Subcutaneous abdominal adipose tissue (tissue), 5 donors: ENCODE measurements around the gene SNCAIP.
A peak's percentile ranks its signal among the peaks of the same experiment; 100 is the strongest.

ENCODE experiments used
- H3K27ac ChIP-seq: one replicate; pipeline ENCODE4 v1.7.0; 2013; ENCODE audit warnings: low read depth, mild to moderate bottlenecking, inconsistent platforms, low read length, moderate library complexity
- H3K27me3 ChIP-seq, 5 donors: one replicate each; pipeline ENCODE4 v1.7.0; 2013; ENCODE audit warnings: low read length in 5 of 5, inconsistent platforms in 1 of 5; ENCODE audit not compliant: control insufficient read depth in 5 of 5, insufficient read depth in 4 of 5
- H3K36me3 ChIP-seq, 5 donors: one replicate each; pipeline ENCODE4 v1.7.0; 2013; ENCODE audit warnings: low read length in 5 of 5; ENCODE audit not compliant: control insufficient read depth in 5 of 5, insufficient read depth in 5 of 5
- H3K4me1 ChIP-seq, 5 donors: one replicate each; pipeline ENCODE4 v1.7.0; 2013; ENCODE audit warnings: low read length in 5 of 5, mild to moderate bottlenecking in 3 of 5, moderate library complexity in 1 of 5; ENCODE audit not compliant: control insufficient read depth in 5 of 5, insufficient read depth in 5 of 5
- H3K4me3 ChIP-seq, 5 donors: one replicate each; pipeline ENCODE4 v1.7.0; 2013; ENCODE audit warnings: low read length in 5 of 5, low read depth in 1 of 5
- H3K9ac ChIP-seq, 5 donors: one replicate each; pipeline ENCODE4 v1.7.0; 2013; ENCODE audit warnings: low read length in 5 of 5, mild to moderate bottlenecking in 4 of 5, moderate library complexity in 3 of 5
- H3K9me3 ChIP-seq, 5 donors: one replicate each; pipeline ENCODE4 v1.7.0; 2013; ENCODE audit warnings: low read length in 5 of 5; ENCODE audit not compliant: control insufficient read depth in 5 of 5
- donor health status: healthy.
- donor health status: healthy.
- donor health status: healthy.
- donor health status: healthy.
- donor health status: healthy.

SNCAIP gene

DNA sequence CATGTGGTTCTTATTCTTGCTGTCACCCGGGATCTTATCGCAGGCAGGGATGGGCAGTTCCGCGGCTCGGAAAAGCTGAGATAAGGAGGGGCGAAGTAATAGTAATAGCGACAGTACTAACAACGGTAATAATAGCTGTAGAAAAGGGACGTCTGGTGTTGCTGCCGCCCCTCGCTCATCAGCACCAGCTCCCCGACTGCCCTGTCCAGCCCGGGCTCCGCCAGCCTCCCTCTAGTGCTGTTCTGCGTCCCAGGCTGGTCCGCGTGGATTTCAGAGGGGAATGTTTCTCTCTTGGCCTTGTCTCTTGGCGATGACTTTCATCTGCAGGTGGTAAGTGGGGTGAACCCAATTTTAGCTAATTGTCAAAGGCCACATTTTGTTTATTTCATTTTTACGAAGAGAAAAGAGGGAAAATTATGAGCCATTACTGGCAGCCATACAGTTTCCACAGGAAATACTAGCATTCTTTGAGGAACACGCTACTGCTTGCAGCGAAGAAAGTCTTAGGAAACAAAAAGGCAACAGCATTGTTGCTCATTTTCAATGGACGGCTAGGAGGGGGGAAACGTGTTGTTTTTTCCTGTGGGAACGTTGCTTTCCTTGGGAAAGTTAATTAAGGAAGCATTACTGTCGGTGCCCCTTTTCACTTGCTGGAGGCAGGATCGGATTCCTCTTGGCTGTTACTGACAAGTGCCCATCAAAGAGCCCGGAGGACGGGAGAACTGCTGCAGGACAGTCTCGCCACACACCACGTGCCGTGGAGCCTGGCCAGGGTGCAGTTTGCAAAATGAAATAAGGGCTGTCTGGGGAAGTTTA, 762 bp downstream of the SNCAIP start:
- Histone ChIP-seq H3K27ac (peak overlapping the region; percentile 12), H3K27me3 (peaks cover 0 to 22% (median 13%) of the 10 kb centered on the region in 5 donors), H3K36me3 (no peaks in the 10 kb centered on the region), H3K9me3 (no peaks in the 10 kb centered on the region), H3K4me3 (peak overlapping the region; percentile 65 to 78 (median 71)), H3K4me1 (peaks cover 0 to 29% (median 28%) of the 10 kb centered on the region in 5 donors), H3K9ac (peak overlapping the region in 4 of 5 donors; percentile 55 to 63 (median 59))

DNA sequence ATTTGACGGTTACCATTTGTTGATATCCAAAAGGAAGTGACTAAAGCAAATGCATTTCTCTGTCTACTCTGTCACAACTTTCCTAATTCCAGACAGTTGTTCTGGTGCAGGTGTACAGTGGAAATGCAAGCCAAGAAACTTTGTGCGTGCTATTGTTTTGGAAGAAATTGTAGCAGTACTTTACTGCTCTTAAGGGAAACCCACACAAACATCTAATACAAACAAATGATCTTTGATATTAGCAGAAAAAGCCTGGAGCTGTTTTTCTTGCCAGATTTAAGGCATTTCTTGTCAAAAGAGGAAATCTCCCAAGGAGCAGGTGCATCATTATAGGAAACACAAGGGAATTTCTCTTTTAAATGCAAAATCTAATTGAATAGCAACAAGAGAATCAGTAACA, 2.0 kb downstream of the SNCAIP start:
- Histone ChIP-seq H3K27me3 (peaks cover 0 to 22% (median 13%) of the 10 kb centered on the region in 5 donors), H3K4me3 (no peak overlapping the region), H3K9me3 (no peaks in the 10 kb centered on the region), H3K9ac (no peak overlapping the region), H3K4me1 (peaks cover 0 to 29% (median 28%) of the 10 kb centered on the region in 5 donors), H3K36me3 (no peaks in the 10 kb centered on the region), H3K27ac (no peak overlapping the region)

DNA sequence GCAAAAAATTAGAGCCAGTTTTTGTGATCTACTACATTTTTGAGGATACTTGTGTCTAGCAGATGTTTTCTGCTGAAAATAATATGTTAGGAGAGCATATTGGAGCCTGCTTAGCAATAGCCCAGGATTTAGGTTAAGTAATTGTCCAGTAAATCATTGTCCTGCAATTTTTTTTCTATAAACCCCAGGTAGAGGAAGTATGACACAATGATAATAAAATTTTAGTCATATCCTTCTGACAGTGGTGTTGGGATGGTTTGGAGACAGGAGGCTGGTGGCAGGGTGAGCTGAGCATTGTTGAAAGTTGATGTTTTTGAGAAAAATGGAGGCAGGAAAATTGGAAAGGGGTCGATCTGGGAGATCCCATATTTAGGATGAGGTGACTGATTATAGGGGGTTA, 3.5 kb downstream of the SNCAIP start:
- H3K9me3 ChIP-seq = no peaks in the 10 kb centered on the region
- H3K4me3 ChIP-seq = no peak overlapping the region

DNA sequence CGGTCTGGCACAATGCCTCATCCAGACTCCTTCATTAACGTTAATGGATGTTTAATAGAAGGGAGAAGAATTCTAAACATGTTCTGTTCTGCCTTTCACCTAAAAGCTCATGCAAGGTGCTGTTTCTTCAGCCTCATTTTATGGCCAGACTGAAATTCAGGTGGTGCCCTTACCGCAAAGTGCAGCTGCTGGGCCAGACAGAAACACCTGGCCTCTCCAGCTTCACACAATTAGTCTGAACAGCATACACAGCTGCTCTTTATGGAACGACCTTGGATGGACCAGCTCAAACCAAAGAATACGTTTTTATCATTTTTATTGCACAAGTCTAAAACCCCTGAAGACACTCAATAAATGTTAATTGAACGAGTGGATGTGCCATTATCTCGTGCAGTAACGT, 4.6 kb downstream of the SNCAIP start:
- Histone ChIP-seq H3K9me3 (no peaks in the 10 kb centered on the region), H3K36me3 (no peaks in the 10 kb centered on the region), H3K27me3 (peaks cover 0 to 13% (median 10%) of the 10 kb centered on the region in 5 donors), H3K4me1 (peaks cover 0 to 23% (median 17%) of the 10 kb centered on the region in 5 donors), H3K9ac (no peak overlapping the region), H3K4me3 (no peak overlapping the region), H3K27ac (no peak overlapping the region)

More for the DNA sequence above, 3.5 kb downstream of the SNCAIP start:
- Histone ChIP-seq H3K4me1 (peaks cover 0 to 29% (median 27%) of the 10 kb centered on the region in 5 donors), H3K9ac (no peak overlapping the region), H3K27ac (no peak overlapping the region), H3K36me3 (no peaks in the 10 kb centered on the region), H3K27me3 (peaks cover 0 to 18% (median 13%) of the 10 kb centered on the region in 5 donors)

DNA sequence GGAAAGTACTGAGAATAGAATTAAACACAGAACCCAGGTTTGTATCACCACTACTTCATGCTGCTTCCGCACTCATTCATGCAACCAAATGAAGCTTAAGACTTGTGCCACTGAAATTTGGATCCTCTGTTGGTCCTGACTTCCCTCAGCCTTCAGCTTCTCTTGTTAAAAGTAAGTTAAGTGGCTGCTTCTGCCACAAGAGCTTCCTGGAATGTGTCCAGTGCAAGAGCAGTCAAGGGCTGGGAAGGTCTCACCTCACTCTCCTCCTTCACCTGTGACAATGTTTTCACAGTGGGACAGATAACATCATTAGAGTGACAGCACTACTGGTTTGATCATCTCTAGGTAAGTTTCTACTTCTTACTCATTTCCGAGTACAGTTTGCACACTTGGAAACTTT, 7.9 kb downstream of the SNCAIP start:
- Histone ChIP-seq H3K36me3 (no peaks in the 10 kb centered on the region), H3K27ac (no peak overlapping the region), H3K27me3 (peaks cover 0 to 7% (median 5%) of the 10 kb centered on the region in 5 donors), H3K4me3 (no peak overlapping the region), H3K4me1 (peaks cover 0 to 3% (median 0%) of the 10 kb centered on the region in 5 donors), H3K9me3 (no peaks in the 10 kb centered on the region), H3K9ac (no peak overlapping the region)

DNA sequence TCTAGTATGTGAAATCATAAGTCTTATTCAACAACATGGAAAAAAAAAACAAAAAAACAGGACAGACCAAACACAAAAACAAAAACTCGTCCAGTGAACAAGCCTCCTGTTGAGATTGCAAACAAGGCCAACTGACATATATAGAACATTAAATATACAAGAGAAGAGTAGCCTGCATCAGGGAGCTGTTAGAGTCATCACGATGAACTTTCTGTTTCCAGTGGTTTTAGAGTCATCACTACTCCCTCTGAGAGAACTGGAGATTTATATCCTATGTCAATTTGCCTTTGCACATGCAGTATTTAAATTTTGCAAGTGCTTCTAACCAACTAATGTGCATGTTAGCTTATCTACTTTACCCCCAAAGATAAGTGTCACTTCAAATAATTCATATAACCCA, 9.9 kb downstream of the SNCAIP start:
- Histone ChIP-seq H3K9me3 (no peaks in the 10 kb centered on the region), H3K4me1 (peaks cover 0 to 3% (median 0%) of the 10 kb centered on the region in 5 donors), H3K36me3 (no peaks in the 10 kb centered on the region), H3K27ac (no peak overlapping the region), H3K9ac (no peak overlapping the region), H3K27me3 (peaks cover 0 to 4% (median 0%) of the 10 kb centered on the region in 5 donors), H3K4me3 (no peak overlapping the region)

DNA sequence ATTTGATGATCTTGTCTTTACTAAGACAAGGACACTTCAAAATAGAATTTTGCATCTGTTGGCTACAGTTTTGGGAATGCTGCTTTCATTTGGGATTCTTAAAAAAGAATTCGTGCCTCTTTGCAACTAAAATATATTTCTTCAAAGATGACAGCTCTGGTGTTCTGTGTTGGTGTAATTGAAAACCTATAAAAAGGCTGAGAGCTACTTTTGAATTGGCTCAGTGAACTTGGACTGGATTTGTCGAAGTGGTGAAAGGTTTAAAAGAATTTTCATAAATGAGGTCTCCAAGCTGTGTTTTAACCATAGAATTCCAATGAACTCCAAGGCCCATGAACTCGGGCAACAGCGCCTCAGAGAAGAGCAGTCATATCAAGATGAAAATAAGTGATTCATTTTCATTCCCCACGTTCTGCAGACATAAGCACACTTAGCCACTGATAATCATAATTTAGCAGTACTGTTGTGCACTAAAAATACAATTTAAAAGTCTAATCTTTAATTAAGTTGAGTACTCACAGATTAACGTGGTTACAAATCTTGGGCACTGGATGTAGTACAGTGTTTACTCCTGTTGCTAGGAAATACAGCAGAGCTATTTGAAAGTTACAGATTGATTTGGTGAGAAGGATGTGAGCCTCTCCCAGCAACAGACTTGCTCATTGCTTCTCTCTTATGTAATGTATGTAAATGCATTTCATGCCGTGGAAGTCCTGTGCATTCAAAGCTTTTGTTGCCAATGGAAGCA, 10.9 kb downstream of the SNCAIP start:
- Histone ChIP-seq H3K27ac (no peak overlapping the region), H3K27me3 (no peaks in the 10 kb centered on the region), H3K4me1 (peaks cover 0 to 3% (median 0%) of the 10 kb centered on the region in 5 donors), H3K9ac (no peak overlapping the region), H3K36me3 (no peaks in the 10 kb centered on the region), H3K4me3 (no peak overlapping the region), H3K9me3 (no peaks in the 10 kb centered on the region)

DNA sequence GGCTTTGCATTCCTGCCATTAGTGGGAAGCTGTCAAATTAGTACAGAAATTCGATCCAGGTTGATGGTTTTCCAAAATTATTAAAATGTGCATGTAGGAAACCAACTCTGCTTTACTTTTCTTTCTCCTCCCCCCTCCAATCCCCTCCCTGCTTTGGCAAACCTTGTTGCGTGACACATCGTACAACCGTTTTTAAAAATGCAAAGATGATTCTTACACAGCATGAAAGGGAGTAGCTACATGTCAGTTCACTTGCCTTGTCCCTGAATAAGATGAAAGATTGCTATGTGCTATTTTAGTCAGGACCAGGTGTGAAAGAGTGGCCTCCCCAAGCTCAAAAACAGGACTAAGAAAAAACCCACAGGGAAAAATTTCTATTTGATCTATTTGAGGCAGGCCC, 11.7 kb downstream of the SNCAIP start:
- Histone ChIP-seq H3K4me3 (no peak overlapping the region), H3K4me1 (peaks cover 0 to 3% (median 0%) of the 10 kb centered on the region in 5 donors), H3K36me3 (no peaks in the 10 kb centered on the region), H3K9me3 (no peaks in the 10 kb centered on the region), H3K27me3 (no peaks in the 10 kb centered on the region), H3K9ac (no peak overlapping the region), H3K27ac (no peak overlapping the region)

DNA sequence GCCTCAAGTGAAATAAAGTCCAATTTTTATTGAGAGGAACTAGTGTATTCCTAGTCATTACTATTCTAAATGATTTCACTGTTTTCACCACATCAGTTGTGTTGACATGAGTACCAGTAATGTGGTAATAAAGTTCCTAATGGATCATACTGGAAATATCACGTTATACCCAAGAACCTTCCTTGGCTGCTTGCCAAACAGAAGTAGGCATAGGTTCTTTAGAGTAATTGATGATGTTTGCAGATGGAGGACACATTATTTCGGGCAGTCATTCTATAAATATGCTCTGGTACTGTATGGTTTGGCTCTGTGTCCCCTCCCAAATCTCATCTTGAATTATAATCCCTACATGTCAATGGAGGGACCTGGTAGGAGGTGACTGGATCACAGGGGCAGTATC, 15.1 kb downstream of the SNCAIP start:
- Histone ChIP-seq H3K4me1 (peaks cover 0 to 3% (median 0%) of the 10 kb centered on the region in 5 donors), H3K9me3 (no peaks in the 10 kb centered on the region), H3K27me3 (no peaks in the 10 kb centered on the region), H3K36me3 (no peaks in the 10 kb centered on the region), H3K4me3 (no peak overlapping the region), H3K9ac (no peak overlapping the region), H3K27ac (no peak overlapping the region)

DNA sequence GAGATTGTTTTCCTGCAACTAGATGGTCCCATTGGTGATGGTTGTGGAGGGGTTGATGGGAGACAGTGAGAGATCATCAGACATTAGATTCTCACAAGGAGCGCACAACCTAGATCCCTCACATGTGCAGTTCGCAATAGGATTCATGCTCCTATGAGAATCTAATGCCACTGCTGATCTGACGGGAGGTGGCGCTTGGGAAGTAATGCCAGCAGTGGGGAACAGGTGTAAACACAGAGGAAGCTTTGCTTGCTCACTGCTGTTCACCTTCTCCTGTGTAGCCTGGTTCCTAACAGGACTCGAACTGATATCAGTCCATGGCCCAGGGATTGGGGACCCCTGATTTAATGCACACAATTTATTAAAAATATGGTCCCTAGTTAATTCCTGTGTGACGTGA, 18.8 kb downstream of the SNCAIP start:
- Histone ChIP-seq H3K4me1 (peaks cover 0 to 3% (median 0%) of the 10 kb centered on the region in 5 donors), H3K27ac (no peak overlapping the region), H3K9me3 (no peaks in the 10 kb centered on the region), H3K27me3 (no peaks in the 10 kb centered on the region), H3K9ac (no peak overlapping the region), H3K36me3 (no peaks in the 10 kb centered on the region), H3K4me3 (no peak overlapping the region)
